ENCODE results near the gene SPEG. TPM values are rescaled to one million over a fixed set of nuclear protein-coding genes. Genes with fewer than 3 reads are reported as not detected.

Gene SPEG
- polyA plus RNA-seq, 3 donors = not detected

DNA sequence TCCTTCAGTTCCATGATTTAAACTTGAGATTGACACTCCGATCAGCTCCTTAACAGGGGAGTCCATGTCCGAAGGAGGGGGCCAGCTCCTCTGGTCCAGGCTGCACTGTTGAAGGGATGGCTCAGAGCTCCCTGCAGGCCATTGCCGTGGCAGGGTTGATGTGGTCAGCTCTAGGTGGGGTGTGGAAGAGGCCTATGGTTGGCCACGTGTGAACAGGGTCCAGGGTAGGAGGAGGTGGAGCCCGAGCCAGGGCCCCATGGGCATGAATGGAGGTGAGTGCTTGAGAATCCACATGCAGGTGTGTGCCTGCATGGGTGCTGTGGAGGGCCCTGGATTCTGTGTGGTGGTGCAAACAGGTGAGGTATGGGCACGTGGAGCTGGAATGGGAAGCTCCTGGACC lies 1.1 kb downstream of the SPEG start:
- 98% methylated on average over 5 of the region's 6 CpGs for WGBS (ENCODE audit: insufficient coverage)
- no peak overlapping the region for H3K4me3 ChIP-seq (replicated peaks in 1 of 3; ENCODE audit: low read depth in 2 of 3, low read length in 3 of 3)
- no peak for DNase-seq
- H3K36me3 ChIP-seq (replicated peaks in 1 of 2; ENCODE audit: control insufficient read depth in 1 of 2, insufficient read depth in 2 of 2, low read length in 2 of 2) = no peaks in the 10 kb centered on the region
- H3K4me2 ChIP-seq (replicated peaks; ENCODE audit: extremely low read depth, low read length, poor library complexity, severe bottlenecking) = no peak overlapping the region
- no peaks in the 10 kb centered on the region for H3K36me3 Mint-ChIP-seq
- no peaks in the 10 kb centered on the region for H4K20me1 ChIP-seq (ENCODE audit: insufficient read depth, low read length)
- intact Hi-C loops (cut with micrococcal nuclease) = no loop called here
- no peak overlapping the region for H3K27ac ChIP-seq (ENCODE audit: low read depth in 1 of 2, low read length in 2 of 2)
- no peak overlapping the region for H3K27ac Mint-ChIP-seq
- peak overlapping the region in 1 of 2 donors; percentile 66 for H3K4me3 Mint-ChIP-seq
- H3K9me3 Mint-ChIP-seq = peaks cover 0 to 10% (median 0%) of the 10 kb centered on the region in 7 donors
- H3K79me2 ChIP-seq (ENCODE audit: insufficient read depth, low read length) = no peaks in the 10 kb centered on the region
- no peak overlapping the region for H2AFZ ChIP-seq (ENCODE audit: insufficient read depth, low read depth, low read length, poor library complexity, severe bottlenecking)
- TF ChIP-seq CTCF (IDR thresholded peaks at IDR 0.05) = no peak
- no peaks in the 10 kb centered on the region for H3K4me1 ChIP-seq (ENCODE audit: control insufficient read depth in 1 of 2, insufficient read depth in 2 of 2, low read length in 2 of 2)
- peaks cover 20 to 75% of the 10 kb centered on the region in 2 donors for H3K27me3 ChIP-seq (ENCODE audit: control insufficient read depth in 2 of 2, insufficient read depth in 2 of 2, low read length in 2 of 2)
- peaks cover 9 to 40% (median 40%) of the 10 kb centered on the region in 3 donors for H3K27me3 Mint-ChIP-seq (ENCODE audit: low read depth in 3 of 3)
- no peaks in the 10 kb centered on the region for H3K4me1 Mint-ChIP-seq
- H3K9ac ChIP-seq (ENCODE audit: insufficient read depth, low read length, poor library complexity, severe bottlenecking) = no peak overlapping the region
- peaks cover 0 to 8% of the 10 kb centered on the region in 2 donors for H3K9me3 ChIP-seq (replicated peaks in 1 of 2; ENCODE audit: control insufficient read depth in 1 of 2, insufficient read depth in 1 of 2, low read length in 2 of 2)

DNA sequence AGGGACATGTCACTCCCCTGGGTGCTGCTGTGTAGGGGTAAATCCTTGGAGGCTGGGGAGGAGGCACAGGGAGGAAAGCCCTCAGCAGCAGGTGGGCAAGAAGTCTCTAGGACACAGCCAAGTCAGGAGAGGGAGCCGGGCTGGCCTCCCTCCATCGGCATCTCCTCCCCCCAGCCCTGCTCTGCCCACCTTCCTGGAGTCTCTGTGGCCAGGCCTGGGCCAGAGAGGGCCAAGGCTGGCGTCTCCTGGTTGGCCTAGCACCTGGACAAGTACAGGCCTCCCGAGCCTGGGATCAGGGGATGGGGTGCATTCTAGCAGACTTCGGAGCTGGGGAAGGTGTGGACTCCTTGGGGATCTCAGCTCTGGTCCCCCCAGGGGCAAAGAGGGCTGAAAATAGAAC lies 1.8 kb downstream of the SPEG start:
- no peak for TF ChIP-seq CTCF (IDR thresholded peaks at IDR 0.05)
- H3K36me3 Mint-ChIP-seq = peaks cover 0 to 3% of the 10 kb centered on the region in 2 donors
- Histone ChIP-seq H3K9ac (ENCODE audit: insufficient read depth, low read length, poor library complexity, severe bottlenecking) (no peak overlapping the region), H3K27ac (ENCODE audit: low read depth in 1 of 2, low read length in 2 of 2) (no peak overlapping the region), H3K27me3 (ENCODE audit: control insufficient read depth in 2 of 2, insufficient read depth in 2 of 2, low read length in 2 of 2) (peaks cover 28 to 83% of the 10 kb centered on the region in 2 donors), H3K4me3 (replicated peaks in 1 of 3; ENCODE audit: low read depth in 2 of 3, low read length in 3 of 3) (no peak overlapping the region), H2AFZ (ENCODE audit: insufficient read depth, low read depth, low read length, poor library complexity, severe bottlenecking) (no peak overlapping the region), H3K4me1 (ENCODE audit: control insufficient read depth in 1 of 2, insufficient read depth in 2 of 2, low read length in 2 of 2) (no peaks in the 10 kb centered on the region), H4K20me1 (ENCODE audit: insufficient read depth, low read length) (no peaks in the 10 kb centered on the region), H3K79me2 (ENCODE audit: insufficient read depth, low read length) (no peaks in the 10 kb centered on the region), H3K4me2 (replicated peaks; ENCODE audit: extremely low read depth, low read length, poor library complexity, severe bottlenecking) (no peak overlapping the region), H3K9me3 (replicated peaks in 1 of 2; ENCODE audit: control insufficient read depth in 1 of 2, insufficient read depth in 1 of 2, low read length in 2 of 2) (peaks cover 0 to 16% of the 10 kb centered on the region in 2 donors), H3K36me3 (replicated peaks in 1 of 2; ENCODE audit: control insufficient read depth in 1 of 2, insufficient read depth in 2 of 2, low read length in 2 of 2) (no peaks in the 10 kb centered on the region)
- no peaks in the 10 kb centered on the region for H3K4me1 Mint-ChIP-seq
- H3K27ac Mint-ChIP-seq = no peak overlapping the region
- peaks cover 17 to 48% (median 44%) of the 10 kb centered on the region in 3 donors for H3K27me3 Mint-ChIP-seq (ENCODE audit: low read depth in 3 of 3)
- intact Hi-C loops (cut with micrococcal nuclease) = no loop called here
- H3K9me3 Mint-ChIP-seq = peaks cover 0 to 15% (median 2%) of the 10 kb centered on the region in 7 donors
- no peak for DNase-seq
- peak overlapping the region in 1 of 2 donors; percentile 27 for H3K4me3 Mint-ChIP-seq
- 100% methylated on average over 3 of the region's 5 CpGs for WGBS (ENCODE audit: insufficient coverage)
